MCF 10A (cell line): Measurements from ENCODE around the gene ZMYND11. TPM values are rescaled to one million over a fixed set of nuclear protein-coding genes. Genes with fewer than 3 reads are reported as not detected.

Source experiments
- BruUV-seq: library from RNA; stranded (reverse); fragments of 400-500 nt; replicated peaks from 2 replicates; lab custom pipeline; 2021; lab: Mats Ljungman, UMichigan
- CTCF ChIA-PET: fragments of 300-600 bp; sonication (Branson Sonifier 250); formaldehyde crosslinking; extraction: SDS; loops from one replicate; lab custom pipeline; 2021; ENCODE audit warnings: antibody characterized with exemption, inconsistent platforms; lab: Yijun Ruan, JAX
- POLR2A ChIA-PET: fragments of 300-600, 350-650 bp; sonication (Branson Sonifier 250); formaldehyde crosslinking; extraction: SDS; loops from one replicate; lab custom pipeline; 2020; ENCODE audit warnings: antibody characterized with exemption, inconsistent platforms; lab: Yijun Ruan, JAX
- DNase-seq: peaks from one replicate; pipeline ENCODE4 v3.0.0-alpha.2; 2018; ENCODE audit not compliant: unreplicated experiment
- H3K27ac Mint-ChIP-seq: one replicate; pipeline ENCODE4 v1.8.0; 2022; ENCODE audit warnings: mild to moderate bottlenecking, low read depth, mixed read lengths; ENCODE audit not compliant: unreplicated experiment
- H3K27me3 Mint-ChIP-seq: one replicate; pipeline ENCODE4 v1.8.0; 2022; ENCODE audit warnings: mixed read lengths; ENCODE audit not compliant: insufficient read depth, unreplicated experiment
- H3K36me3 Mint-ChIP-seq: one replicate; pipeline ENCODE4 v1.8.0; 2022; ENCODE audit warnings: mild to moderate bottlenecking, moderate library complexity, mixed read lengths; ENCODE audit not compliant: insufficient read depth, unreplicated experiment
- H3K4me1 Mint-ChIP-seq: one replicate; pipeline ENCODE4 v1.8.0; 2022; ENCODE audit warnings: mixed read lengths; ENCODE audit not compliant: insufficient read depth, unreplicated experiment
- H3K4me3 Mint-ChIP-seq: one replicate; pipeline ENCODE4 v1.8.0; 2022; ENCODE audit warnings: mild to moderate bottlenecking, moderate library complexity, mixed read lengths; ENCODE audit not compliant: unreplicated experiment
- H3K9me3 Mint-ChIP-seq: one replicate; pipeline ENCODE4 v1.8.0; 2022; ENCODE audit warnings: mixed read lengths; ENCODE audit not compliant: unreplicated experiment
- intact Hi-C: fragments of 100-400 bp; cut with micrococcal nuclease; formaldehyde crosslinking; loops from 2 replicates; pipeline ENCODE4 v1.14.1; 2022
- total RNA-seq: library from RNA; stranded (reverse); gene quantifications from 2 replicates; pipeline ENCODE4 v1.2.3, GENCODE V29; 2022
- TF ChIP-seq, protein P1 (sequence below): fragments of 200-600 bp; IDR thresholded peaks from one replicate; pipeline ENCODE4 v1.8.0; 2022; ENCODE audit warnings: antibody characterized with exemption, mild to moderate bottlenecking; ENCODE audit not compliant: unreplicated experiment

Gene ZMYND11
- total RNA-seq, 1 experiment from 2014 or later: 70.4 TPM

DNA sequence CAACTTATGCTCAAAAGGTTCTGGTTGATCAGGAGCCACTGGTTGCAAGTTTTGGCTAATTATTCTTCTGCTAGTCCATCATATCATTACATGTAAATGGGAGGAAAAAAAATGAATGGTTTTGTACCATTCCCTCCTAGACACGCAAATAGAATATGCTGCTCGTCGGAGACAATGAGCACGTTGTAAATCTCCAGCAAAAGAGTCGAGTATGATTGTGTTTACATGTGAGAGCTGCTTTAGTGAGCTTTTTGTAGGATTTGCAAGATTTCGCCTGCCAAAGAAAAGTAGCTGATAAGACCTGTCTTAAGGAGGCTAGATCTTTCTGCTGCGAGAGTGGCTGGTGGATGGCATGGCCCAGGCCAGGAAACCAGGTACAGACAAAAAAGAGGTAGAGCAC is 109.0 kb downstream of the ZMYND11 start:
- CTCF ChIA-PET: interaction anchor here (0.7 kb wide), 1 partner anchor 571 kb away, joined by 3 read pairs; no protein-coding TSS in a partner anchor
- Mint-ChIP-seq H3K36me3 (peaks cover 74% of the 10 kb centered on the region), H3K27ac (no peak overlapping the region), H3K9me3 (no peaks in the 10 kb centered on the region), H3K4me3 (no peak overlapping the region), H3K4me1 (no peaks in the 10 kb centered on the region), H3K27me3 (no peaks in the 10 kb centered on the region)
- no TSS peak for BruUV-seq
- no peak for DNase-seq
- TF ChIP-seq, protein P1, sequence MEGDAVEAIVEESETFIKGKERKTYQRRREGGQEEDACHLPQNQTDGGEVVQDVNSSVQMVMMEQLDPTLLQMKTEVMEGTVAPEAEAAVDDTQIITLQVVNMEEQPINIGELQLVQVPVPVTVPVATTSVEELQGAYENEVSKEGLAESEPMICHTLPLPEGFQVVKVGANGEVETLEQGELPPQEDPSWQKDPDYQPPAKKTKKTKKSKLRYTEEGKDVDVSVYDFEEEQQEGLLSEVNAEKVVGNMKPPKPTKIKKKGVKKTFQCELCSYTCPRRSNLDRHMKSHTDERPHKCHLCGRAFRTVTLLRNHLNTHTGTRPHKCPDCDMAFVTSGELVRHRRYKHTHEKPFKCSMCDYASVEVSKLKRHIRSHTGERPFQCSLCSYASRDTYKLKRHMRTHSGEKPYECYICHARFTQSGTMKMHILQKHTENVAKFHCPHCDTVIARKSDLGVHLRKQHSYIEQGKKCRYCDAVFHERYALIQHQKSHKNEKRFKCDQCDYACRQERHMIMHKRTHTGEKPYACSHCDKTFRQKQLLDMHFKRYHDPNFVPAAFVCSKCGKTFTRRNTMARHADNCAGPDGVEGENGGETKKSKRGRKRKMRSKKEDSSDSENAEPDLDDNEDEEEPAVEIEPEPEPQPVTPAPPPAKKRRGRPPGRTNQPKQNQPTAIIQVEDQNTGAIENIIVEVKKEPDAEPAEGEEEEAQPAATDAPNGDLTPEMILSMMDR: no peak
- POLR2A ChIA-PET: no interaction called here
- intact Hi-C loops: no loop called here

DNA sequence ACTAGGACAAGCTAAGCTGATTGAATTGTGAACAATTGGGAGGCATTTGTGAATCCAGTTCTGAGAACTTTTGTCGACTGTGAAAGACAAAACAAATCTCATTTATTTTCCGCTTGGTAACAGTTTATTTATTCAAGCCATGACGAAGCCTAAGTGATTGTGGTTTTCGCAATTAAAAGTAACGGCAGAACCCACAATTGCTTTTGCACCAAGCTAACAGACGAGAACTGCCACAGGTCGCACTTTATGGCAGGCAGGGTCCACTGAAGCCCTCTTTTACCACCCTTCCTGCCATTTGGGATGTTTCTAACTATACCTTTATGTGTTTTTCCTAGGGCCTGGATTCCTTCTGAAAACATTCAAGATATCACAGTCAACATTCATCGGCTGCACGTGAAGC is 111.2 kb downstream of the ZMYND11 start:
- ChIA-PET CTCF (no interaction called here), POLR2A (no interaction called here)
- DNase-seq: no peak
- intact Hi-C loops: no loop called here
- Mint-ChIP-seq H3K4me1 (no peaks in the 10 kb centered on the region), H3K36me3 (peaks cover 83% of the 10 kb centered on the region), H3K27me3 (no peaks in the 10 kb centered on the region), H3K27ac (no peak overlapping the region), H3K4me3 (no peak overlapping the region), H3K9me3 (no peaks in the 10 kb centered on the region)
- no TSS peak for BruUV-seq
- TF ChIP-seq, protein P1: no peak

DNA sequence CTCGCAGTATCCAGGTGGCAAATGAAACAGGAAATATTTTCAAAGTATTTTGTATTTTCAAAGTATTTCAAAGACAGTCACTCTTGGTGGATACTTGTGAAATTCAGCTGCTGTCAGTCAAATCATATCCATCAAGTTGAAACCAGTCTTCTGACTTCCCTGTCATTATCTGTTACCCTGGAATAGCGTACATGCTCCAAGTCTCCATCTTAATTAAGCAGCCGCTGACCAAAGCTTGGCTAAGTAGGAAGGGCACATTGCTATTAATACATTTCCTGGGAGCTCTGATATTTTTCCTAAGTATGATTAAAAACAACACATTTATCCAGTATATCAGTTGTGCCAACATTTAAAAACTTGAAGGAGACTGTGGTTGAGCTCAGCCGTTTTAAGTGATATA is 112.2 kb downstream of the ZMYND11 start:
- H3K27me3 Mint-ChIP-seq: no peaks in the 10 kb centered on the region
- TF ChIP-seq, protein P1: no peak
- H3K27ac Mint-ChIP-seq: no peak overlapping the region
- DNase-seq: no peak
- BruUV-seq: no TSS peak
- H3K9me3 Mint-ChIP-seq: no peaks in the 10 kb centered on the region
- H3K4me1 Mint-ChIP-seq: no peaks in the 10 kb centered on the region
- H3K36me3 Mint-ChIP-seq: peaks cover 72% of the 10 kb centered on the region
- intact Hi-C loops: no loop called here
- ChIA-PET POLR2A (no interaction called here), CTCF (no interaction called here)
- H3K4me3 Mint-ChIP-seq: no peak overlapping the region

DNA sequence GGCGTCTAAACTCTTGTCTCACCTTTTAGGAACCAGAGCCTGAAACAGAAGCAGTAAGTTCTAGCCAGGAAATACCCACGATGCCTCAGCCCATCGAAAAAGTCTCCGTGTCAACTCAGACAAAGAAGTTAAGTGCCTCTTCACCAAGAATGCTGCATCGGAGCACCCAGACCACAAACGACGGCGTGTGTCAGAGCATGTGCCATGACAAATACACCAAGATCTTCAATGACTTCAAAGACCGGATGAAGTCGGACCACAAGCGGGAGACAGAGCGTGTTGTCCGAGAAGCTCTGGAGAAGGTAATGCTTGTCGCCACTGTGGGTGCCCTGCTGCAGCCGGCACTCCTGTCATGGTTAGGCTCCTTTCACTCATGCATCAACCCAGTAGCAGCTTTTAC is 113.1 kb downstream of the ZMYND11 start:
- TF ChIP-seq, protein P1: no peak
- Mint-ChIP-seq H3K4me1 (no peaks in the 10 kb centered on the region), H3K27ac (no peak overlapping the region), H3K36me3 (peaks cover 71% of the 10 kb centered on the region), H3K9me3 (no peaks in the 10 kb centered on the region), H3K27me3 (no peaks in the 10 kb centered on the region), H3K4me3 (no peak overlapping the region)
- POLR2A ChIA-PET: no interaction called here
- no peak for DNase-seq
- intact Hi-C loops: no loop called here
- BruUV-seq: no TSS peak
- CTCF ChIA-PET: interaction anchor here (0.6 kb wide), 1 partner anchor 61 kb away, joined by 4 read pairs; no protein-coding TSS in a partner anchor
